ENCODE data around the gene FBXL17.

Gene FBXL17

DNA sequence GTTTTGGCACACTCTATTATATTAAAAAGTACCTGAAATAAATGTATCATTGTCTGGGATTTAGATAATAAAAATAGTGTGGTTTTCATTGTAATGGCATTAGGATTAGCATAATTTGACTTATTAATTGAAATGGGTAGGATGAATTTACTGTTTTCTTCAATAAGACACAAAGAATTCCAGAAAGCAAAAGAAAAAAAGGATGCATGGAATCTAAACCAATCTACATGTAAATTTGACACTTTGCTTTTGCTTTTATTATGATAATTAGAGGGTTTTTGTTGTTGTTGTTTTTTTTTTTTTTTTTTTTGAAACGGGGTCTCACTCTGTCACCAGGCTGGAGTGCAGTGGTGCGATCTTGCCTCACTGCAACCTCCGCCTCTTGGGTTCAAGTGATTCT is 406.3 kb downstream of the FBXL17 start:
- no peak for DNase-seq (ENCODE audit: low read depth in 1 of 2, low spot score in 1 of 2)
- in situ Hi-C loops (cut with HindIII; ENCODE audit: low pct_unique_long_range_greater_than_20kb, low sequenced_read_pairs), result no loop called here
- no peak for TF ChIP-seq JUND (IDR thresholded peaks at IDR 0.05; ENCODE audit: low read depth)

- no peak for TF ChIP-seq JUND (IDR thresholded peaks at IDR 0.05; ENCODE audit: low read depth)
- in situ Hi-C loops (cut with HindIII; ENCODE audit: low pct_unique_long_range_greater_than_20kb, low sequenced_read_pairs), result no loop called here
- no peak for DNase-seq (ENCODE audit: low read depth in 1 of 2, low spot score in 1 of 2)
These were observed 410.1 kb downstream of the FBXL17 start for GRCh38 chr5:107971846-107972245.

DNA sequence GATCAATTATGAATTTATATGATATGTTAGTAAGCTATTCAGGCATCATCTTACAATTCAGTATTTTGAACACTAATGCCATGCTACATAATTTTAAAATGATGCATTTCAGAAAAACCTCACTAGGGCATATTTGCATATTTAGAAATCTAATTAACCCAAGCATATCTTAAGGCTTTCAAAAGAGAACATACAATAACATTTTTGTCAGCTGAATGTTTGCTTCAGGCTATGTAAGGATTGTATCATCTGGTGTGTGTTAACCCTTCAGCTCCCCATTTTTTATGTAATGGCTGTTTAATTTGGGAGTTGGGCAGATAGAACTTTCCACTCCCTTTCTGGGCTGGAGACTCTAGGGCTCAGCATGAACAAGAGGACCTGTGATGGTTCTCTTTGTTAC is 412.1 kb downstream of the FBXL17 start:
- TF ChIP-seq JUND (IDR thresholded peaks at IDR 0.05; ENCODE audit: low read depth), result no peak
- DNase-seq (ENCODE audit: low read depth in 1 of 2, low spot score in 1 of 2), result no peak
- in situ Hi-C loops (cut with HindIII; ENCODE audit: low pct_unique_long_range_greater_than_20kb, low sequenced_read_pairs), result no loop called here

- no peak for TF ChIP-seq JUND (IDR thresholded peaks at IDR 0.05; ENCODE audit: low read depth)
- DNase-seq (ENCODE audit: low read depth in 1 of 2, low spot score in 1 of 2), result no peak
- in situ Hi-C loops (cut with HindIII; ENCODE audit: low pct_unique_long_range_greater_than_20kb, low sequenced_read_pairs), result no loop called here
These were observed 412.9 kb downstream of the FBXL17 start for GRCh38 chr5:107968998-107969397.

DNA sequence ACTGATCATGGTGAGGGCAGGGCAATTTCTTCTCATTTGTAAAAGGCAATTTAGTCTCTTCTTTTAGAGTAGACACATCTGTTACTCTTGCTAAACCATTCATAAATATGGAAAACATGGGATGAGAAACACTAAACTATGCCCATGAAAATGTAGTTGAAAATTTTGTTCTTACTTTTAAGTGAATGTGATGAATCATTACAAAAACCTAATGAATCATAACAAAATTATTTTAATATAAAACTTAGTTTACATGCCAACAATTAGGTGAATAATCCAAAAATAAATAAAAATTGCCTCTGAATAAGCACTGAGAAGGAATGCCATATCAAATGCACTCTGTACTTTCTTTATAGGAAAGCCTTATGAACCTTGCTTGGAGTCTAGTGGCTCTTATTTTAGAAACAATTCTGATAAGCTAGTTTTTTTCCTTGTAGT is 413.5 kb downstream of the FBXL17 start:
- in situ Hi-C loops (cut with HindIII; ENCODE audit: low pct_unique_long_range_greater_than_20kb, low sequenced_read_pairs), result no loop called here
- no peak for DNase-seq (ENCODE audit: low read depth in 1 of 2, low spot score in 1 of 2)
- TF ChIP-seq JUND (IDR thresholded peaks at IDR 0.05; ENCODE audit: low read depth), result no peak

DNA sequence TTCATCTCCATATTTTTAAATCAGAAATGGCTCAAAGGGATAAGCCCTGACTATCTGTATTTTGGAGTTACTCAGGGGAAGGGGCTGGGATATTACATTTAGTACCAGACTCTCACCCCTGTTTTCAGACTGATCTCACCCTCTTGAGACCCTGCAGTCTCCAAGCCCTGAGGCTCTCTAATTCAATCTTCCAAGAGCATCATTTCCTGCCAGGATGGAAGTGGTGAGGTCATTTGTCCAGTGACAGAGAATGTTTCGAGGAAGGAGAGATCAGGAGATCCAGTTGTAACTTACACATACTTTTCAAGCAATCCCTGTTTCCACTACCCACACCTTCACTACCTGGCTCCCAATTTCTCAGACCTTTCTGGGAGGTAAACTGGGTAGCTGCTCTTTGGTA is 415.7 kb downstream of the FBXL17 start:
- TF ChIP-seq JUND (IDR thresholded peaks at IDR 0.05; ENCODE audit: low read depth), result no peak
- no peak for DNase-seq (ENCODE audit: low read depth in 1 of 2, low spot score in 1 of 2)
- in situ Hi-C loops (cut with HindIII; ENCODE audit: low pct_unique_long_range_greater_than_20kb, low sequenced_read_pairs), result no loop called here

GRCh38 chr5:107964722-107965121 is 417.2 kb downstream of the FBXL17 start:
- TF ChIP-seq JUND (IDR thresholded peaks at IDR 0.05; ENCODE audit: low read depth), result no peak
- no peak for DNase-seq (ENCODE audit: low read depth in 1 of 2, low spot score in 1 of 2)
- in situ Hi-C loops (cut with HindIII; ENCODE audit: low pct_unique_long_range_greater_than_20kb, low sequenced_read_pairs), result no loop called here

GRCh38 chr5:107959573-107960279 is 422.2 kb downstream of the FBXL17 start:
- in situ Hi-C loops (cut with HindIII; ENCODE audit: low pct_unique_long_range_greater_than_20kb, low sequenced_read_pairs), result no loop called here
- no peak for TF ChIP-seq JUND (IDR thresholded peaks at IDR 0.05; ENCODE audit: low read depth)
- no peak for DNase-seq (ENCODE audit: low read depth in 1 of 2, low spot score in 1 of 2)

- in situ Hi-C loops (cut with HindIII; ENCODE audit: low pct_unique_long_range_greater_than_20kb, low sequenced_read_pairs), result no loop called here
- DNase-seq (ENCODE audit: low read depth in 1 of 2, low spot score in 1 of 2), result no peak
- no peak for TF ChIP-seq JUND (IDR thresholded peaks at IDR 0.05; ENCODE audit: low read depth)
These were observed 423.0 kb downstream of the FBXL17 start for GRCh38 chr5:107958861-107959260.

- in situ Hi-C loops (cut with HindIII; ENCODE audit: low pct_unique_long_range_greater_than_20kb, low sequenced_read_pairs), result no loop called here
- no peak for TF ChIP-seq JUND (IDR thresholded peaks at IDR 0.05; ENCODE audit: low read depth)
- DNase-seq (ENCODE audit: low read depth in 1 of 2, low spot score in 1 of 2), result no peak
These were observed 423.5 kb downstream of the FBXL17 start for GRCh38 chr5:107958432-107958831.

- TF ChIP-seq JUND (IDR thresholded peaks at IDR 0.05; ENCODE audit: low read depth), result no peak
- in situ Hi-C loops (cut with HindIII; ENCODE audit: low pct_unique_long_range_greater_than_20kb, low sequenced_read_pairs), result no loop called here
These were observed 424.8 kb downstream of the FBXL17 start for GRCh38 chr5:107957051-107957450.

DNA sequence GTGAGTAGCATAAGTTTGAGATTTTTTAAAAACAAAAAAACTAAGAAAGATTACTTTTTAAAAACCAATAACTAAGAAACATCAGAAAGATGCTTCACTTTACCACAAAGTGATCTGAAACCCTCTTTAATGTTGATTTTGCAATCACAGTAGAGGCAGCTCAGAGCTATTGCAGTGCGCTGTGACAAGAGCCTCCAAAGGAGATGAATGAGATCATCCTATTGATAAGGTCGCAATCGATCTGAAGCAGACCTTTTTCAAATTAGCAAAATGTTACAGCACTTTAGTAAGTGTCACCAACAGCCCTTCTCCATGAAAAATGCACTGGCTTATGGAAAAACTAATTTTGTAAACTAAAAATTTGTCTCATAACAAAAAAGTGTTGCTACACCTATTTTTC is 426.6 kb downstream of the FBXL17 start:
- in situ Hi-C loops (cut with HindIII; ENCODE audit: low pct_unique_long_range_greater_than_20kb, low sequenced_read_pairs), result no loop called here
- TF ChIP-seq JUND (IDR thresholded peaks at IDR 0.05; ENCODE audit: low read depth), result no peak
- DNase-seq (ENCODE audit: low read depth in 1 of 2, low spot score in 1 of 2), result no peak

More at GRCh38 chr5:107957051-107957450, 424.8 kb downstream of the FBXL17 start:
- DNase-seq (ENCODE audit: low read depth in 1 of 2, low spot score in 1 of 2), result no peak

DNA sequence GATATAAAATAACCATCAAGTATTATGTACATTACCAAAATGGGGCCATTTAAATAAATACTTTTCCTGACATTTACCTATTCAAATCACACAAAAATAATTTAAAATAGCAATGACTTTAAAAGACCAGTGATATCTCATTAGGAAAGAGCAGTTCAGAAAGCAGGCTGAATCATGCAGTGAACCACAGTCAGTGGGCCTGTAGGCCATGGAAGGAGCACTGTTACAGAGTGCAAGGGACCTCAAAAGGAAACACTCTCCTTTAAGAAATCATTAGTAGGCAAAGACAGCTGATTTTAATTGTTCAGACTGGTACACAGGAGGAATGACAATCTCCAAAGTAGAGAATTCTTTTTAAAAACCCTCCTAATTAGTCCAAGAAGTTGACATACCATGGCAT is 427.6 kb downstream of the FBXL17 start:
- TF ChIP-seq JUND (IDR thresholded peaks at IDR 0.05; ENCODE audit: low read depth), result no peak
- DNase-seq (ENCODE audit: low read depth in 1 of 2, low spot score in 1 of 2), result no peak
- in situ Hi-C loops (cut with HindIII; ENCODE audit: low pct_unique_long_range_greater_than_20kb, low sequenced_read_pairs), result no loop called here

GRCh38 chr5:107952450-107952849 is 429.4 kb downstream of the FBXL17 start:
- in situ Hi-C loops (cut with HindIII; ENCODE audit: low pct_unique_long_range_greater_than_20kb, low sequenced_read_pairs), result no loop called here
- TF ChIP-seq JUND (IDR thresholded peaks at IDR 0.05; ENCODE audit: low read depth), result no peak
- DNase-seq (ENCODE audit: low read depth in 1 of 2, low spot score in 1 of 2), result no peak

Data from T47D (cell line).